Heart right ventricle (tissue), 16 donors: ENCODE measurements around the gene LHX6. TPM values are rescaled to one million over a fixed set of nuclear protein-coding genes. Genes with fewer than 3 reads are reported as not detected.

Experiments
- ATAC-seq, 8 donors: fragments of 200-7000 bp; cut with Tn5 transposase; one replicate each; pipeline ENCODE4 v1.9.1; 2020; ENCODE audit warnings: mild to moderate bottlenecking in 8 of 8, moderate library complexity in 8 of 8, moderate number of reproducible peaks in 1 of 8
- DNase-seq, 2 donors: peaks; one replicate each; pipeline ENCODE4 v3.0.0-alpha.2; 2020
- H3K27ac ChIP-seq, 10 donors: fragments of 200-600 bp; sonication (generic) in 2 of 10; one replicate each; pipeline versions ENCODE4 v1.5.0 to v1.8.0; 2020 to 2022; ENCODE audit warnings: mild to moderate bottlenecking in 3 of 10
- H3K27me3 ChIP-seq, 7 donors: fragments of 200-600 bp; one replicate each; pipeline ENCODE4 v1.8.0; 2021 to 2022; ENCODE audit warnings: mild to moderate bottlenecking in 2 of 7
- H3K36me3 ChIP-seq, 9 donors: fragments of 200-600 bp; sonication (generic) in 1 of 9; one replicate each; pipeline versions ENCODE4 v1.5.0 to v1.8.0; 2020 to 2022; ENCODE audit warnings: mild to moderate bottlenecking in 2 of 9
- H3K4me1 ChIP-seq, 9 donors: fragments of 200-600 bp; sonication (generic) in 1 of 9; one replicate each; pipeline versions ENCODE4 v1.5.0 to v1.8.0; 2020 to 2022; ENCODE audit warnings: mild to moderate bottlenecking in 4 of 9
- H3K4me3 ChIP-seq, 10 donors: fragments of 200-600 bp; sonication (generic) in 2 of 10; one replicate each; pipeline versions ENCODE4 v1.5.0 to v1.8.0; 2020 to 2022; ENCODE audit warnings: mild to moderate bottlenecking in 7 of 10, moderate library complexity in 2 of 10
- H3K9me3 ChIP-seq, 11 donors: fragments of 200-600 bp in 10 of 11; sonication (generic) in 2 of 11; one replicate each; pipeline versions ENCODE4 v1.5.0 to v1.8.0; 2013 to 2022; ENCODE audit warnings: mild to moderate bottlenecking in 2 of 11, control low read depth in 1 of 11, moderate library complexity in 1 of 11
- WGBS, 2 donors: extraction: QIAGEN DNeasy Blood & Tissue Kit; methylation state at CpG; one replicate each; pipeline ENCODE4 v1.1.7; 2013; ENCODE audit warnings: inconsistent platforms in 1 of 2; 5-methylcytosine and 5-hydroxymethylcytosine counted together
- intact Hi-C, 10 donors: fragments of 100-400 bp; cut with DNase I; formaldehyde crosslinking; loops; one replicate each; pipeline versions ENCODE4 v1.11.1 to v1.14.2; 2022
- polyA plus RNA-seq, 2 donors: library from polyadenylated mRNA; stranded (reverse); fragments of 200-250 nt; gene quantifications; one replicate each; pipeline ENCODE4 v1.2.3, GENCODE V29; 2013
- total RNA-seq, 10 donors: library from RNA; stranded (reverse); fragmentation: NEBNext Ultra II Directional in 3 of 10; extraction: Animal tissue kit (Norgen Biotek cat#: 25700) in 3 of 10; gene quantifications; one replicate each; pipeline versions ENCODE4 v1.2.1 to v1.2.4, GENCODE V29; 2021 to 2023
- TF ChIP-seq, protein P1 (sequence below), 9 donors: fragments of 200-600 bp; sonication (generic) in 2 of 9; IDR thresholded peaks; one replicate each; pipeline versions ENCODE4 v1.5.0 to v1.8.0; 2021 to 2022; ENCODE audit warnings: antibody characterized with exemption in 9 of 9, mild to moderate bottlenecking in 5 of 9, moderate library complexity in 1 of 9
- donor health status: Arrhythmogenic right ventricular cardiomyopathy.
- donor health status: ischemic (EF 13 %, LVEDD 7.1; RV severe dilation, severe dysfunction).
- donor health status: healthy with polysubstance abuse.
- donor health status: DM: no; HTN: yes; CAD: no.
- donor health status: DM: no; HTN: no; CAD: no.
- donor health status: ischemic (EF 25% LVEDD 6.9; RV normal size, moderate dysfunction).
- donor health status: ischemic (EF 25% LVEDD 5.7; RV mildly dilated, moderate dysfunction).
- donor health status: healthy.
- donor health status: DM: yes; HTN: yes; CAD: no.
- donor health status: Ischemic cardiomyopathy.
- donor health status: ischemic (EF 35%, LVEDD 5.7; RV mildly dilated, moderate dysfunction).
- donor health status: nonischemic (EF 11% LVEDD 7.7; RV severe dilation, severe dysfunction).
- donor health status: DM: yes; HTN: yes; CAD: no.
- donor health status: PGD.
- donor health status: ischemic (EF 29% LVEDD 5.4; RV normal size, mild dysfunction).
- donor health status: nonischemic (EF 23%, LVEDD 6.1; RV moderate dilation, normal function).

LHX6 gene
- total and polyA plus RNA-seq, 12 donors = 1.9 to 9.4 (median 5.9) TPM

- H3K27ac ChIP-seq = no peak overlapping the region
- H3K9me3 ChIP-seq = no peaks in the 10 kb centered on the region
- intact Hi-C loops = no loop called here
- peaks cover 0 to 5% (median 0%) of the 10 kb centered on the region in 9 donors for H3K36me3 ChIP-seq
- TF ChIP-seq, protein P1, sequence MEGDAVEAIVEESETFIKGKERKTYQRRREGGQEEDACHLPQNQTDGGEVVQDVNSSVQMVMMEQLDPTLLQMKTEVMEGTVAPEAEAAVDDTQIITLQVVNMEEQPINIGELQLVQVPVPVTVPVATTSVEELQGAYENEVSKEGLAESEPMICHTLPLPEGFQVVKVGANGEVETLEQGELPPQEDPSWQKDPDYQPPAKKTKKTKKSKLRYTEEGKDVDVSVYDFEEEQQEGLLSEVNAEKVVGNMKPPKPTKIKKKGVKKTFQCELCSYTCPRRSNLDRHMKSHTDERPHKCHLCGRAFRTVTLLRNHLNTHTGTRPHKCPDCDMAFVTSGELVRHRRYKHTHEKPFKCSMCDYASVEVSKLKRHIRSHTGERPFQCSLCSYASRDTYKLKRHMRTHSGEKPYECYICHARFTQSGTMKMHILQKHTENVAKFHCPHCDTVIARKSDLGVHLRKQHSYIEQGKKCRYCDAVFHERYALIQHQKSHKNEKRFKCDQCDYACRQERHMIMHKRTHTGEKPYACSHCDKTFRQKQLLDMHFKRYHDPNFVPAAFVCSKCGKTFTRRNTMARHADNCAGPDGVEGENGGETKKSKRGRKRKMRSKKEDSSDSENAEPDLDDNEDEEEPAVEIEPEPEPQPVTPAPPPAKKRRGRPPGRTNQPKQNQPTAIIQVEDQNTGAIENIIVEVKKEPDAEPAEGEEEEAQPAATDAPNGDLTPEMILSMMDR (IDR thresholded peaks at IDR 0.05) = no peak
- peaks cover 0 to 20% (median 9%) of the 10 kb centered on the region in 9 donors for H3K4me1 ChIP-seq
- peaks cover 10 to 75% (median 60%) of the 10 kb centered on the region in 7 donors for H3K27me3 ChIP-seq
- WGBS, 2 donors = 76 to 79% methylated on average over 7 of the region's 7 CpGs
- ATAC-seq (no peak), DNase-seq (no peak)
- no peak overlapping the region for H3K4me3 ChIP-seq
These were observed 16.2 kb downstream of the LHX6 start for GRCh38 chr9:122212473-122213004.

- intact Hi-C loops = no loop called here
- H3K27me3 ChIP-seq = peaks cover 10 to 50% (median 32%) of the 10 kb centered on the region in 7 donors
- 91 to 98% methylated on average over 9 to 12 of the region's 12 CpGs for WGBS, 2 donors
These were observed 19.3 kb downstream of the LHX6 start for GRCh38 chr9:122209451-122209850.

DNA sequence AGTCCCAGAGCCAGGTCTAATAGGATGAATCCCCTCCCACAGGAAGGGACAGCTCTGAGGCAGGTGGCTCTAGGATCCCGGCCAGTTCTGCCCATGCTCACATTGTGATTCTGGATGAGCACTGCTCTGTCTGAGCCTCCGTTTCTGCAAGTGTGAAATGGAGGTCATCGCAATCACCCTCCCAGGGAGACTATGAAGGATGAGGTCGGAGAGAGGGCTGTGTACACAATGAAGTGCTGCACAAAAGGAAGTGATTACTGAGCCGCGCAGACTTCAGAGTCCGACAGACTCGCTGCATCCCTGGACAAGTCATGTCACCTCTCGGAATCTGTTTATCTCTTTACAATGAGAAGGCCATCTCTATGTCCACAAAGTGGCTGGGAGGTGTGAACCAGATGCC lies 21.7 kb downstream of the LHX6 start:
- Histone ChIP-seq H3K27ac (no peak overlapping the region), H3K4me3 (no peak overlapping the region), H3K36me3 (peaks cover 0 to 5% (median 0%) of the 10 kb centered on the region in 9 donors), H3K27me3 (peaks cover 0 to 27% (median 9%) of the 10 kb centered on the region in 7 donors), H3K4me1 (peaks cover 0 to 5% (median 0%) of the 10 kb centered on the region in 9 donors), H3K9me3 (no peaks in the 10 kb centered on the region)
- no peak for ATAC-seq
- WGBS, 2 donors = 79 to 88% methylated on average over 9 of the region's 9 CpGs
- TF ChIP-seq, protein P1 (IDR thresholded peaks at IDR 0.05) = no peak
- DNase-seq = no peak
- intact Hi-C loops = no loop called here

More at GRCh38 chr9:122209451-122209850, 19.3 kb downstream of the LHX6 start:
- Histone ChIP-seq H3K27ac (no peak overlapping the region), H3K36me3 (peaks cover 0 to 5% (median 0%) of the 10 kb centered on the region in 9 donors), H3K4me1 (peaks cover 0 to 17% (median 9%) of the 10 kb centered on the region in 9 donors), H3K9me3 (no peaks in the 10 kb centered on the region), H3K4me3 (no peak overlapping the region)
- ATAC-seq (no peak), DNase-seq (no peak)
- TF ChIP-seq, protein P1 (IDR thresholded peaks at IDR 0.05) = no peak

- no peak for DNase-seq
These were observed 22.4 kb downstream of the LHX6 start for GRCh38 chr9:122206118-122207046.

More at GRCh38 chr9:122206118-122207046, 22.4 kb downstream of the LHX6 start:
- 78 to 79% methylated on average over 9 of the region's 9 CpGs for WGBS, 2 donors
- H3K9me3 ChIP-seq = no peaks in the 10 kb centered on the region
- peaks cover 0 to 20% (median 7%) of the 10 kb centered on the region in 7 donors for H3K27me3 ChIP-seq
- H3K4me1 ChIP-seq = peaks cover 0 to 11% (median 4%) of the 10 kb centered on the region in 9 donors
- H3K36me3 ChIP-seq = peaks cover 0 to 5% (median 0%) of the 10 kb centered on the region in 9 donors
- intact Hi-C loops = no loop called here
- no peak overlapping the region for H3K4me3 ChIP-seq
- TF ChIP-seq, protein P1 (IDR thresholded peaks at IDR 0.05) = no peak
- no peak overlapping the region for H3K27ac ChIP-seq
- ATAC-seq = no peak
